Measurements from ENCODE around the gene RABL6.
A peak's percentile ranks its signal among the peaks of the same experiment; 100 is the strongest.
"Not testable (repeated sequence)": the region's sequence is repeated elsewhere in the genome, so short reads cannot be mapped to it uniquely, and the experiment has no call there.

The RABL6 gene

DNA sequence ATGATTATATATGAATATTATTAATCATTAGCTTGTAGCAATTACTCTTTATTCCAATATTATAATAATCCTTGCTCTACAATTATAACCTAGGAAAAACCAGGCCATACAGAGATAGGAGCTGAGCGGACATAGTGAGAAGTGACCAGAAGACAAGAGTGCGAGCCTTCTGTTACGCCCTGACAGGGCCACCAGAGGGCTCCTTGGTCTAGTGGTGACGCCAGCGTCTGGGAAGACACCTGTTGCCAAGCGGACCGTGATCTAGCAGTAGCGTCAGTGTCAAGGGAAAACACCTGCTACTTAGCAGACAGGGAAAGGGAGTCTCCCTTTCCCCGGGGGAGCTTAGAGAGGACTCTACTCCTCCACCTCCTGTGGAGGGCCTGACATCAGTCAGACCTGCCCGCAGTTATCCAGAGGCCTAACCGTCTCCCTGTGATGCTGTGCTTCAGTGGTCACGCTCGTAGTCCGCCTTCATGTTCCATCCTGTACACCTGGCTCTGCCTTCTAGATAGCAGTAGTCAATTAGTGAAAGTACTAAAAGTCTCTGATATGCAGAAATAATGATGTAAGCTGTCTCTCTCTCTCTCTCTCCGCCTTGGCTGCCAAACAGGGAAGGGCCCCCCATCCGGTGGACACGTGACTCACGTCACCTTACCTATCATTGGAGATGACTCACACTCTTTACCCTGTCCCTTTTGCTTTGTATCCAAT, 41.2 kb upstream of the RABL6 start:
- DNase-seq (ENCODE audit: low read depth in 2 of 2) = peak; percentile 55 to 70
- H3K4me3 ChIP-seq (replicated peaks in 1 of 2; ENCODE audit: low read depth in 2 of 2, low read length in 2 of 2) = not testable (repeated sequence)

GRCh38 chr9:136769710-136770191, 38.0 kb upstream of the RABL6 start:
- TF ChIP-seq, protein P1, sequence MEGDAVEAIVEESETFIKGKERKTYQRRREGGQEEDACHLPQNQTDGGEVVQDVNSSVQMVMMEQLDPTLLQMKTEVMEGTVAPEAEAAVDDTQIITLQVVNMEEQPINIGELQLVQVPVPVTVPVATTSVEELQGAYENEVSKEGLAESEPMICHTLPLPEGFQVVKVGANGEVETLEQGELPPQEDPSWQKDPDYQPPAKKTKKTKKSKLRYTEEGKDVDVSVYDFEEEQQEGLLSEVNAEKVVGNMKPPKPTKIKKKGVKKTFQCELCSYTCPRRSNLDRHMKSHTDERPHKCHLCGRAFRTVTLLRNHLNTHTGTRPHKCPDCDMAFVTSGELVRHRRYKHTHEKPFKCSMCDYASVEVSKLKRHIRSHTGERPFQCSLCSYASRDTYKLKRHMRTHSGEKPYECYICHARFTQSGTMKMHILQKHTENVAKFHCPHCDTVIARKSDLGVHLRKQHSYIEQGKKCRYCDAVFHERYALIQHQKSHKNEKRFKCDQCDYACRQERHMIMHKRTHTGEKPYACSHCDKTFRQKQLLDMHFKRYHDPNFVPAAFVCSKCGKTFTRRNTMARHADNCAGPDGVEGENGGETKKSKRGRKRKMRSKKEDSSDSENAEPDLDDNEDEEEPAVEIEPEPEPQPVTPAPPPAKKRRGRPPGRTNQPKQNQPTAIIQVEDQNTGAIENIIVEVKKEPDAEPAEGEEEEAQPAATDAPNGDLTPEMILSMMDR (IDR thresholded peaks at IDR 0.05; ENCODE audit: low read depth, low read length) = peak; percentile 57
- peak in 1 of 2 donors; percentile 15 for DNase-seq (ENCODE audit: low read depth in 2 of 2)
- H3K4me3 ChIP-seq (replicated peaks in 1 of 2; ENCODE audit: low read depth in 2 of 2, low read length in 2 of 2) = no peak overlapping the region

More for the DNA sequence above, 41.2 kb upstream of the RABL6 start:
- TF ChIP-seq, protein P1 (IDR thresholded peaks at IDR 0.05; ENCODE audit: low read depth, low read length) = peak; percentile 12

DNA sequence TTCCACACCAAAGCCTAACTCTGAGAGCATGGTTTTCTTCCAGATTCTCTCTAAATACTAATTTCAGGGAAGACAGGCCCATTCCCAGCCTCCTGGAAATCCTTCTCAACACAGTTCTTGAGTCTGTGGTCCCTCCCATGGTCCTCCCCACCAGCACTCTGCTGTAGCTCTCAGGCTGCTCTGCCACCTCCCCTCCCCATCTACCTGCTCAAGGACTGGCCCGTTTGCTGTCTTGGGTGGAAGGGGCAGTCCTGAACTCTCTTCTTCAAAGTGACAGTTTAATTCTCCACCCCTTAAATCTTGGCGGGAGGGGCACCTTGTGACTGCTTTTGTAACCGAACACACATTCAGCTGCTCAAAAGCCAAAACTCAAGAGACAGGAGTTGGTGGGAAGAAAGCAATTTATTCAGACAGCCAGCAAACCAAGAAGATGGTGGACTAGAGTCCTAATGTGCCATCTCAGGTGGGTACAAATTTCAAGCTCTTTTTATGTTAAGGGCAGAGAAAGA, 35.8 kb upstream of the RABL6 start:
- no peak for DNase-seq (ENCODE audit: low read depth in 2 of 2)
- no peak overlapping the region for H3K4me3 ChIP-seq (replicated peaks in 1 of 2; ENCODE audit: low read depth in 2 of 2, low read length in 2 of 2)
- TF ChIP-seq, protein P1 (IDR thresholded peaks at IDR 0.05; ENCODE audit: low read depth, low read length) = no peak

- TF ChIP-seq, protein P1 (IDR thresholded peaks at IDR 0.05; ENCODE audit: low read depth, low read length) = no peak
- peak; percentile 20 to 39 for DNase-seq (ENCODE audit: low read depth in 2 of 2)
- no peak overlapping the region for H3K4me3 ChIP-seq (replicated peaks in 1 of 2; ENCODE audit: low read depth in 2 of 2, low read length in 2 of 2)
These were observed 34.2 kb upstream of the RABL6 start for GRCh38 chr9:136773386-136774044.

DNA sequence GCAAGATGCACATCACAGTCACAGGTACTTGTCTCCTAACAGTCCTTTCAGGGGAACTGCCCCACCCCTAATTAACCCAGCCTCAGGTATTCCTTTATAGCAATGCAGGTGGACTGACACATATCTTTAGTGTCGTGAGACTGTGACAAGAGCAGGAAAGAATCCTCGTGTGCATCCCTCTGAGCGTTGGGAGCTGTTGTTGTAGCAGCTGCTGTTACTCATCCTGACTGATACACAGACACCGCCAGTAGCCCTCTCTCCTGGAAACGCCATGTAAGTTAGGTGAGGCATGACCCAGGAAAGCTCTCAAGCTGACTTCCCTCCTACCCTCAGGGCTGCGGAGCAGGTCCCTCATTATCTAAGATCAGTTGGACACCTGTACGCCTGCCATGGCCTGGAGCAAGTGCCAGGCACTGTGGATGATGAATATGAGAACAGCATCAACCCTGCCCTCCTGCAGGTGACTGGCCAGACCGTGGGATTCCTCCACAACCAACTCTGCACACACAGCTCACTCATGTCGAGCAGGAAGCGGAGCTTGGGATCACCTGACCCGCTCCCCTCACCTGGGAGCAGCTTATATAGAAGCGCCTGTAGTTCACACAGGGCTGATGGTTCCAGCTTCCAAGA, 33.2 kb upstream of the RABL6 start:
- no peak overlapping the region for H3K4me3 ChIP-seq (replicated peaks in 1 of 2; ENCODE audit: low read depth in 2 of 2, low read length in 2 of 2)
- TF ChIP-seq, protein P1 (IDR thresholded peaks at IDR 0.05; ENCODE audit: low read depth, low read length) = no peak
- no peak for DNase-seq (ENCODE audit: low read depth in 2 of 2)

DNA sequence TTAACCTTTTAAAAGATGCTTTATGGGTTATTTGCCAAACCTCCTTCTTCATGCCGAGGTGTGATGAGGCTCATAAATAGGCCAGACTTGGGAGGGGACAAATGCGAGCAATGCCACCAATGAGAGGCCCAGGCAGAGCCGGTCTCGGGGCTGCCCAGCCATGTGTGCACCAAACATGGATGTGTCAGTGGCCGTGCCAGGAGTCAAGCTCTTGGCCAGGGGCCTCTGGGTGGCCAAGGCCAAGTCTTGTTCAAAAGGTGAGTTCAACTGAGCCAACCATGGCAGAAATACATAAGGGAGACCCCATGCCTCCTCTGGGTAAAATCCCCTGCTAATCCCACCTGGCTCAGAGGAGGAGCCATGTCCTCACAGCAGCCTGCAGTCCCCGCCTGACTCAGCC, 32.6 kb upstream of the RABL6 start:
- no peak for DNase-seq (ENCODE audit: low read depth in 2 of 2)
- TF ChIP-seq, protein P1 (IDR thresholded peaks at IDR 0.05; ENCODE audit: low read depth, low read length) = no peak

More for the DNA sequence above, 32.6 kb upstream of the RABL6 start:
- no peak overlapping the region for H3K4me3 ChIP-seq (replicated peaks in 1 of 2; ENCODE audit: low read depth in 2 of 2, low read length in 2 of 2)

Measured in cardiac fibroblast (primary cell).